Measurements from ENCODE around the gene LCOR.
"Not testable (repeated sequence)": the region's sequence is repeated elsewhere in the genome, so short reads cannot be mapped to it uniquely, and the experiment has no call there.

The LCOR gene

DNA sequence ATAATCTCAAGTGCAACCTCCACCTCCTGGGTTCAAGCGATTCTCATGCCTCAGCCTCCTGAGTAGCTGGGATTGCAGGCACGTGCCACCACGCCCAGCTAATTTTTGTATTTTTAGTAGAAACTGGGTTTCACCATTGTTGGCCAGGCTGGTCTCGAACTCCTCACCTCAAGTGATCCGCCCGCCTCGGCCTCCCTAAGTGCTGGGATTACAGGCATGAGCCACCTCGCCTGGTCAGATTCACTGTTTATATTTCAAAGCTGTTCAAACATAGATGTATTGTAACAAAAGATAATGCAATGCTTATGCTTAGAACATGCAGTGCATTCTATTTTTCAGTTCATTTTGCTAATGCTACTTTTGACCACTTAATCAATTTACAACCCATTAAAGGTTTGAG lies 111.1 kb downstream of the LCOR start:
- DNase-seq (ENCODE audit: low spot score), result not testable (repeated sequence)

DNA sequence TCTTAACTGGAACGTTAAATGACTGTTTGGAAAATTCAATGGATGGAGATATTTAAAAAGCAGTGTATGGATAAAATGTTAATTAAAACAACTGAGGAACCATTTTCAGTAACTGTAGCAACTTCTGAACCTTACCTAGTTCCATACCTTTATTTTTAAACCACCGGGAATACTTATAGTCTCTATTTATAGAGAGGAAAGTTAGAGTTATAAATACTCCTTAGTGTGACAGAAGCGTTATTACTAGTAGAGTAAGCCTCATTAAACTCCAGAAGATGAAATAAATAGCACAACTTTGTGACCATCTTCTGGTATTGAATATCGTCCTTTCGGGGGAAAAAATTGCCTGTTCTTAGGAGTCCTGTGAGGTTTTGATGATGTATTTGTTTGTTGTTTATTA lies 114.9 kb downstream of the LCOR start:
- DNase-seq (ENCODE audit: low spot score), result no peak

DNA sequence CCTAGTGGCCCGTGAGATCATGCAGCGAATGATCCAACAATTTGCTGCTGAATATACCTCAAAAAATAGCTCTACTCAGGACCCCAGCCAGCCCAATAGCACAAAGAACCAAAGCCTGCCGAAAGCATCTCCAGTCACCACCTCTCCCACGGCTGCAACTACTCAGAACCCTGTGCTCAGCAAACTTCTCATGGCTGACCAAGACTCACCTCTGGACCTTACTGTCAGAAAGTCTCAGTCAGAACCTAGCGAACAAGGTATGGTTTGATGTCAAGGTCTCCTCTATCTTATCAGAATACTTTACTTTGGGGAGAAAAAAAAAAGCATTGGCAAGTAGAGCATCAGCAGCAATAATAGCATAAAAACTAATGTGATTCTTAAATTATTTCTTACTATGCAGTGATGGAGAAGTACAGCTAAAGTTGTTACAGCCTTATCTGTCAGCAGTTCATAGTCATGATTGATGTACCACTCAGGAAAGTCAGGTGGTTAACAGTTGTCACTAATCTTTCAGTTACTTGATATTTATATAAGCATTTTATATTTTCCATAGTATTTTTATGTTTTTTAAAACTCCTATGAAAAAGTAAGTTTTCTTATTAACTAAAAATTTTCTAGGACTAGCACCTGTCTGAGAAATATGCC lies 117.1 kb downstream of the LCOR start:
- no peak for DNase-seq (ENCODE audit: low spot score)

DNA sequence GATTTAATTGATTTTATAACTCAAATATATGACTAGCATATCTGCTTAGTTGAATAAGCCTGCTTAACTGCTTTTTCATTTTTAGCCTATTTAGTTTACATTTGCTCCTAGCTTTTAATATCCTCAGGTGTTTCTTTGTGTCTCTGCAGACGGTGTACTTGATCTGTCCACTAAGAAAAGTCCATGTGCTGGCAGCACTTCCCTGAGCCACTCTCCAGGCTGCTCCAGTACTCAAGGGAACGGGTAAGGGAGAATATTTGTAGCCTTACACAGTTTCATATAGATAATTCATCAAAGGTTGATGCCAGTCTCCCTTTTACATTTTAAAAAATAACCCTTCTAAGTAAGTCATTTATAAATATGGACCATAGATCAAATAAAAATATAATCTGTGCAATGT lies 119.9 kb downstream of the LCOR start:
- no peak for DNase-seq (ENCODE audit: low spot score)

DNA sequence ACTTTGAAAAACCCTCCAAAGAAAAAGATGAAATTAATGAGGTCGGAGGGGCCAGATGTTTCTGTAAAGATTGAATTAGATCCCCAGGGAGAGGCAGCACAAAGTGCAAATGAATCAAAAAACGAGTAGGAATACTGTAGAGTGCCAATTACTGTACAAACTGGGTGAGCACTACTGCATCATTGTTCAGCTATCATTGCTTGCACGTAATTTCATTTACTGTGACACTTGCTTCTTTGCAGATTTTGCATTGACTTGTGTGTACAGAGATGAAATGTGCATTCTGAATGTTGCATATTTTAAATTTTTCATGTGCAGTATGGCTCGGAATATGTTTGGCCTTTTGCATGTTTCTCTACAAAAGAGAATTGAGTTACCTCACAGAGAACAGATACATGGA lies 123.7 kb downstream of the LCOR start:
- no peak for DNase-seq (ENCODE audit: low spot score)

DNA sequence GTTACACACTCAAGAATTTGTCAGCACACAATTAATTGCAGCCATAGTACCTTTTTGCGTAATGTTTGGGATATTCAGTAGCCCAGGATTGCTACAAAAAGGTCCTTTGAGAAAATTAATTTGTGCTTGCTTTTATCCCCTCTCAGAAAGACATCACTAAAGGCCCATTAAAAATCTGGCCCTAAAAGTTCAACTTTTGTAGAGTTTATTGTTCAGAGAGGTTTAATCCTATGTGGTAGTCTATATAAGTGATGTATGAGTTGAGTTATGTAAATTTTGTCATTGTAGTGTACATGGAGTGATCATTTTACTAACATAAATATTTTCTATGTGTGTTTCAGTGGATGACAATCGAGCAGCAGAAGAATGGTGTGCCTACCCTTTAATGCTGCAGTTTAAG lies 126.0 kb downstream of the LCOR start:
- DNase-seq (ENCODE audit: low spot score), result no peak

DNA sequence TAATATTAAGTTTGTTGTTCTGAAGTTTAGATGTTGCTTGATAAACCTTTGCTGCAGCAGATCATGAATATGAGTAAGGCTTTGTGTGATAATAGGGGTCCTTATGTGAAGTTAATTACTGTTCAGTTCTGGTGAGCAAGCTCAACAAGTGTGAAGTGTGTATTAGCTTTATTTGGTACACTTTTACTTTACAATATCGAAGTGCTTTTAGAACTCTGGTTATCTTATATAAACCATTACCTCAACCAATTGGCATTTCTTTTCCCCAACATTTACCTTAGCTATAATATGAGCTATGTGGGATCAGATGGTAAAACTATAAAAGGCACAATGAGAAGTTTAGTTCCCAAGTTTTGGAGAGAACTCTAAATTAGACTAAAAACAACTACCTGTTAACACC lies 127.6 kb downstream of the LCOR start:
- DNase-seq (ENCODE audit: low spot score), result no peak

DNA sequence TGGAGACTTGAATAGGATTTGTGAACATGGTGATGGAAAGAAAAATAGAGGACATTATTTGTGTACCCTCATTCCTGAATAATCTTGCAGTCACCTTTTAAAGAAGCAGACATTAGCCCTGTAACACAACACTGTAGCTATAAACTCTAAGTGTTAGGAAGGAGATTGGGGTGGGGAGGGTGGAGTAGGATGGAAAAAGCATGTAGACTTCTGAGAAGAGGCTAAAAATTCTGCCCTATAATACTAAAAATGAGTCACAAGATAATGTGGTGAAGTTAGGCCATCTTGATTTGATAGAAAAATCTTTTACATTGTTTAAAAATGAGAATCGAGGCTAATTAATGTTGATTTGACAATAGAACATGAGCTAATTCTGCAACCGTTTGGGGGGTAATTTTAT lies 128.8 kb downstream of the LCOR start:
- no peak for DNase-seq (ENCODE audit: low spot score)

DNA sequence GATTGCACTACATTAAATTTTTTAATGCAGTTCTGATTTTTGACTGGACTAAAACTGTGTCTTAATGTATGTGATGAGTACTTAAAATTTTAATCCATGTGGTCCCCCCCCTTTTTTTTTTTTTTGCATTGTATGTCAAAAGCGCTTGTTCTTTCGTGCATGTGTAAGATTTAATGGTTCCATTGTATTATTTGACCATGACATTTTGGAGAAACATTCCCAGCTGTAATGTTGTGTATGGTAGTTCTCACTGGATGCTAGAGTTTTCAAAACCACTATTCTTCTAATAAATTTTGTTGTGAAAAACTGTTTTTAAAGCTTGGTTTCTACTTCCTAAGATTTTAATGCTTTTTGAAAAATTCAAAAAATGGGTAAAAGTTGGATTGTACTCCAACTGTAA lies 132.0 kb downstream of the LCOR start:
- no peak for DNase-seq (ENCODE audit: low spot score)

DNA sequence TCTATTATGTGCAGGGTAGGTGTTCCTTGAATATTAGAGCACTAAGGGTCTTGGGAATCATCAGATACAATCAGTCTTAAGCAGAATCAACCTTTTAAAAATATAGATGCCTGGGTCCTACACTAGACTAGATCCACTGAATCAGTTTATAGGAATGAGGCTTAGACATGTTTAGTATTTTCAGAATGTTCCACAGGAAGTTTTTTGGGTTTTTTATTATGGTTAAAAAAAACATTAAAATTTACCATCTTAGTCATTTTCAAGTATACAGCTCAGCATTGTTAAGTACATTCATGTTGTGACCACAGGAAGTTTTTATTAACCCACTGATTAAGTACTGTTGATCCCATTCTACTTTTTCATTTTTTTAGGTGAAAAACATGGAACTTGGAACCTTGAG lies 135.7 kb downstream of the LCOR start:
- DNase-seq (ENCODE audit: low spot score), result no peak

DNA sequence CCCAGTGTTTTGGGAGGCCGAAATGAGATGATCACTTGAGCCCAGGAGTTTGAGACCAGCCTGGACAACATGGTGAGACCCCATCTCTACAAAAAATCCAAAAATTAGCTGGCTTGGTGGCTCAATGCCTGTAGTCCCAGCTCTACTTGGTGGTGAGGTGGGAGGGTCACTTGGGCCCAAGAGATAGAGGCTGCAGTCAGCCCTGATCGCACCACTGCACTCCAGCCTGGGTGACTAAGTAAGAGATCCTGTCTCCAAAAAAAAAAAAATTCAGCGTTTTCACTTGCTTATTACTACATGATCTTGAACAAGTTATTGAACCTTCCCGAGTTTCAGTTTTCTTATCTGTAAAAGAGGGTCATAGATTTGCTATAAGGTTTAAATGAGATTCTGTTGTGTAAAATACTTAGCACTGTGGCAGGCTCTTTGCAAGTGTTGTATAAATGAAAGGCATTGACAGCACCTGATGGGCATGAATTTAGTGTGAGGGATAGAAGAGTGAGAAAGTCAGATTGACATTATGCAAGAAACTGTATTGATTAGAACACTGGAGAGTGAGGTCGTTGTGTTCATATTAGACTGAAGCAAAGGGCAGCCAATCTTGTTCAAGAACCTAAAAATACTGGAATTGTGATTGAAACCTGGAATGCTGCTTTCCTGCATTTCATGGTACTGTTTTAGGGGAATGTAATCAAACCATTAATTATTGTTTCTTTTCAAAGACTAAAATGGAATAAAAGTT lies 136.8 kb downstream of the LCOR start:
- DNase-seq (ENCODE audit: low spot score), result no peak

DNA sequence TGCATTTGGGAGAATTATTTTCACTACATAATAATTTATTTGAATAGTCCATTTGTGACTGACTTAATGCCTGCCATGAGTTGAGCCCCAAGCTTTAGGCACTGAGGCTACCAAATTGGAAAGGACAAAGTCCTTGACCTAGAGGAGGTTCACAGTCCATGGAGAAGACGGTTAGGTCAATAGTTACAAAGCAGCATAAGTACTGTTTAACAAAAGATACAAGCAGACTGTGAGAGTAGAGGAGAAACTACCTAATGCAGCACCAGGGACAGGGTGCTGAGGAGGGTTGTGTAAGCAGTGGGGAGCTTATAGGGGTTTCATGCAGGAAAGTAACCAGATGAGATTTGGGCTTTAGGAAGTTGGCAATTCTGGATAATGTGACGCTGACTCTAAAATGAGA lies 139.2 kb downstream of the LCOR start:
- no peak for DNase-seq (ENCODE audit: low spot score)

DNA sequence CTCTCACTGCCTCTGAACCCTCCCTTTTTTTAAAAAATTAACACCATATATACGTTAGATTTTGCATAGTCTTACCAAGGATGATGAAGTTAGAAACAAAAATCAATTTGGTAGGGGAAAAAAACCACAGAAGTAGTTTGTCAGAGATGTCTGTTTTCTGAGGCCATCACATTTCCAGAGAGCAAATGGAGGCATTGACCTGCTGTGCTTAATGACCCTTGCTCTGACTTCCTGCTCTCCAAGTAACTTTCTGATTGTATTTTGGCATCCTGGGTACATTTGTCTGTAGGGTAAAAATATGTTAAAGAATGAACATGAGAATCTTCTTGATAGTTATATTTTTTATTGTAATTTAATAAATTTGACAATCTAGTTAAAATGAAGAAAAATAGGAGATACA lies 140.2 kb downstream of the LCOR start:
- DNase-seq (ENCODE audit: low spot score), result no peak

DNA sequence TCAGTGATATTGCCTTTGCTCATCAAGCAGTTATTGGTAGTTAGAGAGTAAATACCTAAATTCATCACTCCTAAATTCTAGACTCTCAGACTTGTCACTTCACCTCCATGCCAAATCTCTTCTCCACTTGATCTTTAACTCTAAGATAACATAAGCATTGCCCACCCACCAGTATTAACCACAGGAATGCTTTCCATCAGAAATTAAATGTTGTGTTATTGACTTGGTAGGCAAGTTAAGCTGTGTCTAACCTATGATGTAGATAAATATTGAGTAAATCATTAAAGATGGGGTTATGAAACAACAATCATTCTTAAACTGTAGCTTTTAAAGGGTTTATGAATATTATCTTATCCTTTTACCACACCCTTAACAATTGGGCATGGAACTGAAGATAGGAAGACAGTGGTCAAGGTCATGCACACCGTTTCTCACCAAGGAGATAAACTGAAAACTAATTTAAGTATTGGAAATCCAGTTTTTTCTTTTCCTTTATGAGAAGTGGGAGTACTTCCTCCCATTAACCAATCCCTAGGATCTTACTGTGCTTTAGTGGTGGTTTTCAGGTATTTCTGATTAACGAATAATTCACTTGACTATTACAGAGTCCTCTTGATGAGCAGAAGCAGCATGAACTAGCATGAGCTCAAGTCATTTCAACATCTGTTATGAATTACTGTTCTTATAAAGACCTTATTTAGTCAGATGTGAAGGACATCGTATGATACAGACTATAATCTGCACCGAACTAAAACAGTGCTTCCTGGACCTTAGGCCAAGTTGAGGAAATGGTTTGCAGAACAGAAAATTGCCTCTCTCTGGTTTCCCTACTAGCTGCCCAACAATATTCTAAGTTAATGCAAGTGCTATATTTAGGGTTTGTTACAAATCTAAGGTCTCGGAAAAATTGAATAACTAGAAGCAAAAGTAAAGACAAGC lies 142.0 kb downstream of the LCOR start:
- DNase-seq (ENCODE audit: low spot score), result peak; percentile 30

DNA sequence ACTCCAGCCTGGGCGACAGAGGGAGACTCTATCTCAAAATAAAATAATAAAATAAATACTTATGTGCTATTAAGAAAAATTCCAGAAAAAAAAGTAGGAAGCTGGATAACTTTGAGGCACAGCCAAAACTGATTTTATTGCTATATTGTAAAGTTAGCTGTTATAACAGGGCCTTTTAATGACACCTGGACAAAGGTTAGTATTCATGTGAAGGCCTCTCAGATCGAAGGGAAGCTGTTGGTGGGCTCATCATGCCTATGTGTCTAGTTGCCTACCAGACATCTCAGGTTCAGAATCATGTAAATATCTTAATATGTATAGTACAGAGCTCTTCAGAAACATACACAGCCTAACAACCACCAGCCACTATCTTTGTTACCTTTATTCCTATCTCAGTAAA lies 143.0 kb downstream of the LCOR start:
- DNase-seq (ENCODE audit: low spot score), result no peak

DNA sequence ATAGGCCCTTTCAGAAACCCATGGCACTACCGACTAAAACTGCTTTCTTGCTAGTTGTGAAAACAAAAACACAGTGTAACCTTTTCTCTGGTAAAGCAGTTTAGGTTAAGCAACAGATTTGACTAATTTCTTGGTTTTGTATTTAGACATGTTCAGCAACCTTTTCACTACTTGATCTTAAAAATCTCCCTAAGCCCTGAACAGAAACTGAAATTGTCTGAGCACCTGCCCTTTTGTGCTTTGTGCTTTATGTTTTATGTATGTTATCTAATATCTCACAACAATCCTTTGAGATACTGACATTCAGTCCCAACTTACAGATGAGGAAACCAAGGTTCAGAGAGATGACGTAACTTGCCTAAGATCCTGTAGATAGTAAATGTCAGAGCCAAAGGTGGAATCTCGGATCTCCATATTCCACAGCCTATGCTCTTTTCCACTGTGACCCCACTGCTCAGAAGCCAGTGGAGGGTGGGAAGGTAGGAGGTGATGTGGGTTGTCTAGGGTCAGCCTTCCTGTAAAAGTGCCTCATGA lies 146.6 kb downstream of the LCOR start:
- no peak for DNase-seq (ENCODE audit: low spot score)

DNA sequence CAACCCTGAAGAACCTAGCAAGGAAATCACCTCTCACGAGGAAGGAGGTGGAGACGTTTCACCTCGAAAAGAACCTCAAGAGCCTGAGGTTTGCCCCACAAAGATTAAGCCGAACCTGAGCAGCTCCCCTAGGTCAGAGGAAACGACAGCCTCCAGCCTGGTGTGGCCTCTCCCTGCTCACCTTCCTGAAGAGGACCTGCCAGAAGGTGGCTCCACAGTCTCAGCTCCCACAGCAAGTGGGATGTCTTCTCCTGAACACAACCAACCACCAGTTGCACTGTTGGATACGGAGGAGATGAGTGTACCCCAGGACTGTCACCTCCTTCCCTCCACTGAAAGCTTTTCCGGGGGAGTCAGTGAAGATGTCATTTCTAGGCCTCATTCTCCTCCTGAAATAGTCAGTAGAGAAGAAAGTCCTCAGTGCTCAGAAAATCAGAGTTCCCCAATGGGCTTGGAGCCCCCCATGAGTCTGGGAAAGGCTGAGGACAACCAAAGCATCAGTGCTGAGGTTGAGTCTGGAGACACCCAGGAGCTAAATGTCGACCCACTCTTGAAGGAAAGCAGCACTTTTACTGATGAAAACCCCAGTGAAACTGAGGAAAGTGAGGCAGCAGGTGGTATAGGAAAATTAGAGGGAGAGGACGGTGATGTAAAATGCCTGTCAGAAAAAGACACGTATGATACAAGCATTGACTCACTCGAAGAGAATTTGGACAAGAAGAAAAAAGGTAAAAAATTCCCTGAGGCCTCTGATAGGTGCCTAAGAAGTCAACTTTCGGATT lies 150.2 kb downstream of the LCOR start:
- DNase-seq (ENCODE audit: low spot score), result no peak

DNA sequence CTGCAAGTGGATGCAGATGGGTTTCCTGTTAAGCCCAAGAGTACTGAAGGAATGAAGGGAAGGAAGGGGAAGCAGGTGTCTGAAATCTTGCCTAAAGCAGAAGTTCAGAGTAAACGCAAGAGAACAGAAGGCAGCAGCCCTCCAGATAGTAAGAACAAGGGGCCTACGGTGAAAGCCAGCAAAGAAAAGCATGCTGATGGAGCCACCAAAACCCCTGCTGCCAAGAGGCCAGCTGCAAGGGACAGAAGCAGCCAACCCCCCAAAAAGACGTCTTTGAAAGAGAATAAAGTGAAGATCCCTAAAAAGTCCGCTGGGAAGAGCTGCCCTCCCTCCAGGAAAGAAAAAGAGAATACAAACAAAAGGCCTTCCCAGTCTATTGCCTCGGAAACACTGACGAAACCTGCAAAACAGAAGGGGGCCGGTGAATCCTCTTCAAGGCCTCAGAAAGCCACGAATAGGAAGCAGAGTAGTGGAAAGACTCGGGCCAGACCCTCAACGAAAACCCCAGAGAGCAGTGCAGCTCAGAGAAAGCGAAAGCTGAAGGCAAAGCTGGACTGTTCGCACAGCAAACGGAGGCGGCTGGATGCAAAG lies 152.5 kb downstream of the LCOR start:
- no peak for DNase-seq (ENCODE audit: low spot score)

DNA sequence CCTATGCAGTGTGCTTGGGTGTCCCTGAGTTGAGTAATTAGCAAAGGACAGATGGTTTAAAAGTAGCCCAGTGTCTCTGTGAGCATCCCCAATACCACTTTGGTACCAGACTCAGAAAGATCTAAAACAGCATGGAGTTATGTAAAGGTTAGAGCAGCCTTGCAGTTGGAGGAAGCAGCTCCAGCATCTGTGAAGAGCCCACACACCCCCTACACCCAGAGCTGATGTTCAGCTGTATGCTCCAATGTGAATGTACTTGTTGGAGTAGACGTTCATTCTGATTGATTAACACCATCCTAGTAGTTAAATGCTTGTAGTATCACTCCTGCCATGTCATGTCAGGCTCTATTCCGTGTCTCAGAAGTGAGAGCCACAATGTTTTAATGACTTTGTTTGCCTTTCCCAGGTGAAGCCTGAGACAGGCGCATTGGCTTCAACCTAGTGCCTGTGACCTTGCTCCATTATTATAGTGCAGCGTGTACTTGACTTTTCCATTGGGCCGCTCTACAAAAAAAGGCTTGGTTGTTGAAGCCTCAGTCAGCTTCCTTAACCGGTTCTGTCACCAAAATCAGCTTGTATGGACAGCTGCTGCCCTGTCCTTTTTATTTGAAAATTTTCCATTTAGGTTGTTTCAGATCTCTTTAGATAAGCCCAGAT lies 154.2 kb downstream of the LCOR start:
- no peak for DNase-seq (ENCODE audit: low spot score)

DNA sequence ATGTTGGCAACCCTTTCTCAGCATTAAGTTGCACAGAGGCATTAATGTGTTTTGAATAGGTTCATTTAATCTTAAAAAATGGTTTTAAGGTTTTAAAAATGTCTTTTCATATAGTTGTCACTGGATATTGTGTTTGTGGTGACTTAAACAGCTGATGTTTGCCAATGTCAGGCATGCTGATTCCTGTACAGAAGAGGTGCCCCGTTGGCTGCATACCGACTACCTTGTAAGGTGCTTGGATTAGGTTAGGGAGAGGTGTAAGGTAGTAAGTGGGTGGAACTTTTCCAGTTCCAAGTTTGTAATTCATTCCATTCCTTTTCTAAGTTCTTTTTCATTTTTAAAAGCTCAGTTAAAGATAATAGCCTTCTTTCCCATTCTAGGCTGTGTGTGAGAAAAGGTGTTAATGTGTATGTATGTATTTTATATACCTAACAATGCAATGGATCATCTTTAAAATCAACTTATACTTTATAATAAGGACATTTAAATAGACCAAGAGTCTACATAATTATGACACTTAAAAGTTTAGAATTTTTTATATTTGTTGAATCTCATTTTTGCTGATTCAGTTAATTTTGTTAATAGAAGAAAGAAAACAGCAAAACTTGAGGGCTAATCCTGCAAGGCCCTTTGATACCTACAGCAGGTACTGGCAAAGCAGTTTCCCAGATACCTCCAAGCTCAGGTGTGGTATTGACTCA lies 155.2 kb downstream of the LCOR start:
- no peak for DNase-seq (ENCODE audit: low spot score)
